ENCODE measurements around the gene EYA3. TPM values are rescaled to one million over a fixed set of nuclear protein-coding genes. Genes with fewer than 3 reads are reported as not detected.

EYA3 gene
- total and polyA plus RNA-seq, 10 of the 15 experiments (the other 5 are each of a cell fraction or from before 2014, with no cell fraction given), result 13.0 to 46.6 (median 23.4) TPM

GRCh38 chr1:27994060-27994459, 94.3 kb downstream of the EYA3 start (continued):
- TF ChIP-seq, protein P1, sequence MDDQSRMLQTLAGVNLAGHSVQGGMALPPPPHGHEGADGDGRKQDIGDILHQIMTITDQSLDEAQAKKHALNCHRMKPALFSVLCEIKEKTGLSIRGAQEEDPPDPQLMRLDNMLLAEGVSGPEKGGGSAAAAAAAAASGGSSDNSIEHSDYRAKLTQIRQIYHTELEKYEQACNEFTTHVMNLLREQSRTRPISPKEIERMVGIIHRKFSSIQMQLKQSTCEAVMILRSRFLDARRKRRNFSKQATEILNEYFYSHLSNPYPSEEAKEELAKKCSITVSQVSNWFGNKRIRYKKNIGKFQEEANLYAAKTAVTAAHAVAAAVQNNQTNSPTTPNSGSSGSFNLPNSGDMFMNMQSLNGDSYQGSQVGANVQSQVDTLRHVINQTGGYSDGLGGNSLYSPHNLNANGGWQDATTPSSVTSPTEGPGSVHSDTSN (IDR thresholded peaks at IDR 0.05; ENCODE audit: insufficient replicate concordance, low read depth, low read length), result no peak
- TF ChIP-seq BCL3 (IDR thresholded peaks at IDR 0.05; ENCODE audit: borderline replicate concordance, insufficient read depth, low read depth, low read length, poor library complexity, severe bottlenecking) (no peak), E2F4 (IDR thresholded peaks at IDR 0.05; ENCODE audit: low read depth, low read length) (no peak), JUNB (IDR thresholded peaks at IDR 0.05) (no peak)

- Histone ChIP-seq H4K20me1 (ENCODE audit: control insufficient read depth, insufficient read depth) (no peaks in the 10 kb centered on the region), H3K4me2 (ENCODE audit: control insufficient read depth, insufficient read depth) (no peak overlapping the region), H3K36me3 (ENCODE audit: control insufficient read depth in 2 of 2, insufficient read depth in 2 of 2, low read length in 1 of 2) (peaks cover 15 to 34% of the 10 kb centered on the region in 2 experiments), H3K9ac (ENCODE audit: control insufficient read depth, insufficient read depth, low read length) (no peak overlapping the region), H3K27me3 (replicated peaks in 1 of 2; ENCODE audit: control insufficient read depth in 2 of 2, insufficient read depth in 2 of 2, low read length in 1 of 2) (no peaks in the 10 kb centered on the region), H3K4me3 (no peak overlapping the region), H3K4me1 (ENCODE audit: control insufficient read depth, insufficient read depth, low read length) (no peaks in the 10 kb centered on the region), H3K27ac (ENCODE audit: control insufficient read depth, insufficient read depth) (no peak overlapping the region), H3K9me3 (replicated peaks; ENCODE audit: control insufficient read depth, insufficient read depth, low read length) (no peaks in the 10 kb centered on the region), H2AFZ (ENCODE audit: control insufficient read depth, low read depth, low read length) (no peak overlapping the region), H3K79me2 (ENCODE audit: control insufficient read depth, insufficient read depth, low read length) (no peaks in the 10 kb centered on the region)
- ChIA-PET POLR2A (interaction anchor here (1.5 kb wide), 1 partner anchor 92 kb away, joined by 3 read pairs; no protein-coding TSS in a partner anchor), RAD21 (ENCODE audit: unreplicated experiment) (interaction anchor here (1.0 kb wide), 2 partner anchors 135 to 215 kb away, joined by 3 to 4 read pairs; no protein-coding TSS in a partner anchor), SMC1A (ENCODE audit: uncharacterized antibody, unreplicated experiment) (interaction anchor here (1.8 kb wide), 1 partner anchor 27 kb away, joined by 6 read pairs; no protein-coding TSS in a partner anchor), CTCF (interaction anchor here (1.3 to 1.5 kb wide), 3 partner anchors 33 to 215 kb away, joined by 3 to 5 read pairs (median 3); partner anchors contain the start of gene XKR8)
- in situ Hi-C loops (cut with MboI), result no loop called here
- FAIRE-seq (peak; percentile 13), DNase-seq (ENCODE audit: low read depth, low spot score) (no peak), ATAC-seq (no peak)
- 98% methylated on average over 3 of the region's 3 CpGs for WGBS (ENCODE audit: insufficient coverage, insufficient replicate concordance, low lambda C conversion rate, missing lambda C conversion rate)
- intact Hi-C loops (cut with micrococcal nuclease; ENCODE audit: unreplicated experiment), result no loop called here
- no TSS peak for BruUV-seq (replicated peaks)
- no peak for TF ChIP-seq MTA2 (IDR thresholded peaks at IDR 0.05; ENCODE audit: low read depth)
- TF ChIP-seq RAD51 (IDR thresholded peaks at IDR 0.05), result no peak
- TF ChIP-seq, protein P2, sequence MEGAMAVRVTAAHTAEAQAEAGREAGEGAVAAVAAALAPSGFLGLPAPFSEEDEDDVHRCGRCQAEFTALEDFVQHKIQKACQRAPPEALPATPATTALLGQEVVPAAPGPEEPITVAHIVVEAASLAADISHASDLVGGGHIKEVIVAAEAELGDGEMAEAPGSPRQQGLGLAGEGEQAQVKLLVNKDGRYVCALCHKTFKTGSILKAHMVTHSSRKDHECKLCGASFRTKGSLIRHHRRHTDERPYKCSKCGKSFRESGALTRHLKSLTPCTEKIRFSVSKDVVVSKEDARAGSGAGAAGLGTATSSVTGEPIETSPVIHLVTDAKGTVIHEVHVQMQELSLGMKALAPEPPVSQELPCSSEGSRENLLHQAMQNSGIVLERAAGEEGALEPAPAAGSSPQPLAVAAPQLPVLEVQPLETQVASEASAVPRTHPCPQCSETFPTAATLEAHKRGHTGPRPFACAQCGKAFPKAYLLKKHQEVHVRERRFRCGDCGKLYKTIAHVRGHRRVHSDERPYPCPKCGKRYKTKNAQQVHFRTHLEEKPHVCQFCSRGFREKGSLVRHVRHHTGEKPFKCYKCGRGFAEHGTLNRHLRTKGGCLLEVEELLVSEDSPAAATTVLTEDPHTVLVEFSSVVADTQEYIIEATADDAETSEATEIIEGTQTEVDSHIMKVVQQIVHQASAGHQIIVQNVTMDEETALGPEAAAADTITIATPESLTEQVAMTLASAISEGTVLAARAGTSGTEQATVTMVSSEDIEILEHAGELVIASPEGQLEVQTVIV (IDR thresholded peaks at IDR 0.05; ENCODE audit: borderline replicate concordance, partially characterized antibody), result no peak
- no peak for TF ChIP-seq RFX5 (IDR thresholded peaks at IDR 0.05; ENCODE audit: low read depth, low read length)
- no peak for TF ChIP-seq FOXM1 (IDR thresholded peaks at IDR 0.05; ENCODE audit: low read depth, low read length)
- TF ChIP-seq ZZZ3 (IDR thresholded peaks at IDR 0.05; ENCODE audit: control insufficient read depth, insufficient read length, low read depth), result no peak
- TF ChIP-seq SREBF2 (IDR thresholded peaks at IDR 0.05; ENCODE audit: low read length), result no peak
- TF ChIP-seq, protein P3, sequence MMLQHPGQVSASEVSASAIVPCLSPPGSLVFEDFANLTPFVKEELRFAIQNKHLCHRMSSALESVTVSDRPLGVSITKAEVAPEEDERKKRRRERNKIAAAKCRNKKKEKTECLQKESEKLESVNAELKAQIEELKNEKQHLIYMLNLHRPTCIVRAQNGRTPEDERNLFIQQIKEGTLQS (IDR thresholded peaks at IDR 0.05; ENCODE audit: borderline replicate concordance, extremely low read depth, low read depth, low read length), result no peak
- TF ChIP-seq, protein P4, sequence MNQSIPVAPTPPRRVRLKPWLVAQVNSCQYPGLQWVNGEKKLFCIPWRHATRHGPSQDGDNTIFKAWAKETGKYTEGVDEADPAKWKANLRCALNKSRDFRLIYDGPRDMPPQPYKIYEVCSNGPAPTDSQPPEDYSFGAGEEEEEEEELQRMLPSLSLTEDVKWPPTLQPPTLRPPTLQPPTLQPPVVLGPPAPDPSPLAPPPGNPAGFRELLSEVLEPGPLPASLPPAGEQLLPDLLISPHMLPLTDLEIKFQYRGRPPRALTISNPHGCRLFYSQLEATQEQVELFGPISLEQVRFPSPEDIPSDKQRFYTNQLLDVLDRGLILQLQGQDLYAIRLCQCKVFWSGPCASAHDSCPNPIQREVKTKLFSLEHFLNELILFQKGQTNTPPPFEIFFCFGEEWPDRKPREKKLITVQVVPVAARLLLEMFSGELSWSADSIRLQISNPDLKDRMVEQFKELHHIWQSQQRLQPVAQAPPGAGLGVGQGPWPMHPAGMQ (IDR thresholded peaks at IDR 0.05; ENCODE audit: borderline replicate concordance), result no peak
- TF ChIP-seq POU2F2 (IDR thresholded peaks at IDR 0.05; ENCODE audit: borderline replicate concordance, low read depth, low read length), result no peak
- TF ChIP-seq SREBF1 (IDR thresholded peaks at IDR 0.05; ENCODE audit: low read length), result no peak
These were observed 95.2 kb downstream of the EYA3 start for GRCh38 chr1:27993241-27993640.
